Measurements from ENCODE around the gene ATP8B3.

- TF ChIP-seq ZSCAN16 (tag by site-specific recombination; IDR thresholded peaks at IDR 0.05), result no peak
- TF ChIP-seq PRDM1 (tag by site-specific recombination; IDR thresholded peaks at IDR 0.05), result no peak
- TF ChIP-seq, protein P1, sequence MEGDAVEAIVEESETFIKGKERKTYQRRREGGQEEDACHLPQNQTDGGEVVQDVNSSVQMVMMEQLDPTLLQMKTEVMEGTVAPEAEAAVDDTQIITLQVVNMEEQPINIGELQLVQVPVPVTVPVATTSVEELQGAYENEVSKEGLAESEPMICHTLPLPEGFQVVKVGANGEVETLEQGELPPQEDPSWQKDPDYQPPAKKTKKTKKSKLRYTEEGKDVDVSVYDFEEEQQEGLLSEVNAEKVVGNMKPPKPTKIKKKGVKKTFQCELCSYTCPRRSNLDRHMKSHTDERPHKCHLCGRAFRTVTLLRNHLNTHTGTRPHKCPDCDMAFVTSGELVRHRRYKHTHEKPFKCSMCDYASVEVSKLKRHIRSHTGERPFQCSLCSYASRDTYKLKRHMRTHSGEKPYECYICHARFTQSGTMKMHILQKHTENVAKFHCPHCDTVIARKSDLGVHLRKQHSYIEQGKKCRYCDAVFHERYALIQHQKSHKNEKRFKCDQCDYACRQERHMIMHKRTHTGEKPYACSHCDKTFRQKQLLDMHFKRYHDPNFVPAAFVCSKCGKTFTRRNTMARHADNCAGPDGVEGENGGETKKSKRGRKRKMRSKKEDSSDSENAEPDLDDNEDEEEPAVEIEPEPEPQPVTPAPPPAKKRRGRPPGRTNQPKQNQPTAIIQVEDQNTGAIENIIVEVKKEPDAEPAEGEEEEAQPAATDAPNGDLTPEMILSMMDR (tag by site-specific recombination; IDR thresholded peaks at IDR 0.05), result no peak
These were observed 62.4 kb downstream of the ATP8B3 start for GRCh38 chr19:1749373-1750342.

Data from HEK293 (cell line).